ENCODE data around the gene LAMA3.

- TF ChIP-seq EZH2phosphoT487 (IDR thresholded peaks at IDR 0.05; ENCODE audit: borderline replicate concordance): no peak
- TF ChIP-seq SIN3A (IDR thresholded peaks at IDR 0.05; ENCODE audit: low read depth): no peak
- no peak for TF ChIP-seq EZH2 (IDR thresholded peaks at IDR 0.05)
Measured at GRCh38 chr18:23930002-23930401, 240.7 kb downstream of the LAMA3 start.

All from HCT116 (cell line).